HL-60 (cell line): ENCODE measurements around the gene RNU2-63P.

ENCODE experiments used
- DNase-seq, 2 experiments: peaks; one replicate each; pipeline ENCODE4 v3.0.0-alpha.2; 2010 to 2020; ENCODE audit warnings: low read depth in 1 of 2, low spot score in 1 of 2
- H3K27ac ChIP-seq: fragments of 250-450 bp; sonication (Bioruptor Pico); replicated peaks from 2 replicates; pipeline ENCODE4 v1.5.1; 2020; ENCODE audit warnings: mild to moderate bottlenecking, moderate library complexity
- H3K27me3 ChIP-seq: fragments of 250-450 bp; sonication (Bioruptor Pico); 2 replicates; pipeline ENCODE4 v1.5.1; 2021; ENCODE audit warnings: mild to moderate bottlenecking, moderate library complexity; ENCODE audit not compliant: insufficient read depth, poor library complexity, severe bottlenecking
- H3K4me3 ChIP-seq: replicated peaks from 2 replicates; pipeline ENCODE4 v1.5.1; 2011; ENCODE audit warnings: mild to moderate bottlenecking, control low read depth, low read length; ENCODE audit not compliant: insufficient read depth
- GABPA ChIP-seq: IDR thresholded peaks from 2 replicates; pipeline ENCODE4 v1.6.1; 2012; ENCODE audit warnings: low read depth
- POLR2AphosphoS5 ChIP-seq: IDR thresholded peaks from 2 replicates; pipeline ENCODE4 v1.6.1; 2012; ENCODE audit warnings: low read depth
- SPI1 ChIP-seq: IDR thresholded peaks from 2 replicates; pipeline ENCODE4 v1.6.1; 2012; ENCODE audit warnings: low read depth, mild to moderate bottlenecking, borderline replicate concordance
- TF ChIP-seq, protein P1 (sequence below): IDR thresholded peaks from 2 replicates; pipeline ENCODE4 v1.6.1; 2012; ENCODE audit warnings: low read depth; ENCODE audit not compliant: insufficient replicate concordance
- TF ChIP-seq, protein P2 (sequence below): IDR thresholded peaks from one replicate; pipeline ENCODE4 v1.5.1; 2011; ENCODE audit warnings: low read length, control low read depth, inconsistent platforms; ENCODE audit not compliant: insufficient read depth

RNU2-63P gene

DNA sequence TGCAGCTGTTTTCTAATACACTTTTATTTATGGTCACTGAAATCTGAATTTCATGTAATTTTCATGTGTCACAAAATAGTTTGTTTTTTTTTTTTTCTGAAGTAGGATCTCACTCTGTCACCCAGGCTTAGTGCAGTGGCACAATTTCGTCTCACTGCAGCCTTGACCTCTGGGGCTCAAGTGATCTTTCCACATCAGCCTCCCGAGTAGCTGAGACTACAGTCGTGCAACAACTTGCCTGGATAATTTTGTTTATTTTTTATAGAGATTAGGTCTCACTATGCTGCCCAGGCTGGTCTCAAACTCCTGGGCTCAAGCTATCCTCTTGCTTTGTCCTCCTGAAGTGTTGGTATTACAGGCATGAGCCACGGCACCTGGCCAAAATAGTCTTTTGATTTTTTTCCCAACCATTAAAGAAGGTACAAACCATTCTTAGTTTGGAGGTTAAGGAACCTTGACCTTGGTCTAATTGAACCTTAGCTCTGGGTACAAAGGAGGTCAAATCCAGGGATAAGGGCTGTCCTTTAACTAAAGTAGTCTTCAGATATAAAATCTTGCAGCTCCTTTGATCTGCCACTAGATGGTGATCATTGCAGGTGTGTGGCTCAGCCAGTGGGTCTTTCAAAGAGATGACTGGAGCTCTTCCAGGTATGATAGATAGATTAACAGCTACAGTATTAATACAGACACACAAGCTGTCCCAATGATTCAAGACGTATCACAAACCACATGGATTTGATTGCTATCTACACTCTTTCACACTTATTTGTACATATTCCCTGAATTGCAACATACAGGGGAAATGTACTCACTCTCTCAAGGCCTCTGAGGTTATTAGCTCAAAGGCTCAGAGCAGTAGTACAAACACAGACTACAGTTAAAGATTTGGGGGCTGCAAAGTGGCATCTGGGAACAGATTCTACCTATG, 43.9 kb upstream of the RNU2-63P start:
- peak; percentile 30 to 49 for DNase-seq
- no peak for TF ChIP-seq SPI1
- TF ChIP-seq, protein P1, sequence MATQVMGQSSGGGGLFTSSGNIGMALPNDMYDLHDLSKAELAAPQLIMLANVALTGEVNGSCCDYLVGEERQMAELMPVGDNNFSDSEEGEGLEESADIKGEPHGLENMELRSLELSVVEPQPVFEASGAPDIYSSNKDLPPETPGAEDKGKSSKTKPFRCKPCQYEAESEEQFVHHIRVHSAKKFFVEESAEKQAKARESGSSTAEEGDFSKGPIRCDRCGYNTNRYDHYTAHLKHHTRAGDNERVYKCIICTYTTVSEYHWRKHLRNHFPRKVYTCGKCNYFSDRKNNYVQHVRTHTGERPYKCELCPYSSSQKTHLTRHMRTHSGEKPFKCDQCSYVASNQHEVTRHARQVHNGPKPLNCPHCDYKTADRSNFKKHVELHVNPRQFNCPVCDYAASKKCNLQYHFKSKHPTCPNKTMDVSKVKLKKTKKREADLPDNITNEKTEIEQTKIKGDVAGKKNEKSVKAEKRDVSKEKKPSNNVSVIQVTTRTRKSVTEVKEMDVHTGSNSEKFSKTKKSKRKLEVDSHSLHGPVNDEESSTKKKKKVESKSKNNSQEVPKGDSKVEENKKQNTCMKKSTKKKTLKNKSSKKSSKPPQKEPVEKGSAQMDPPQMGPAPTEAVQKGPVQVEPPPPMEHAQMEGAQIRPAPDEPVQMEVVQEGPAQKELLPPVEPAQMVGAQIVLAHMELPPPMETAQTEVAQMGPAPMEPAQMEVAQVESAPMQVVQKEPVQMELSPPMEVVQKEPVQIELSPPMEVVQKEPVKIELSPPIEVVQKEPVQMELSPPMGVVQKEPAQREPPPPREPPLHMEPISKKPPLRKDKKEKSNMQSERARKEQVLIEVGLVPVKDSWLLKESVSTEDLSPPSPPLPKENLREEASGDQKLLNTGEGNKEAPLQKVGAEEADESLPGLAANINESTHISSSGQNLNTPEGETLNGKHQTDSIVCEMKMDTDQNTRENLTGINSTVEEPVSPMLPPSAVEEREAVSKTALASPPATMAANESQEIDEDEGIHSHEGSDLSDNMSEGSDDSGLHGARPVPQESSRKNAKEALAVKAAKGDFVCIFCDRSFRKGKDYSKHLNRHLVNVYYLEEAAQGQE: no peak
- TF ChIP-seq, protein P2, sequence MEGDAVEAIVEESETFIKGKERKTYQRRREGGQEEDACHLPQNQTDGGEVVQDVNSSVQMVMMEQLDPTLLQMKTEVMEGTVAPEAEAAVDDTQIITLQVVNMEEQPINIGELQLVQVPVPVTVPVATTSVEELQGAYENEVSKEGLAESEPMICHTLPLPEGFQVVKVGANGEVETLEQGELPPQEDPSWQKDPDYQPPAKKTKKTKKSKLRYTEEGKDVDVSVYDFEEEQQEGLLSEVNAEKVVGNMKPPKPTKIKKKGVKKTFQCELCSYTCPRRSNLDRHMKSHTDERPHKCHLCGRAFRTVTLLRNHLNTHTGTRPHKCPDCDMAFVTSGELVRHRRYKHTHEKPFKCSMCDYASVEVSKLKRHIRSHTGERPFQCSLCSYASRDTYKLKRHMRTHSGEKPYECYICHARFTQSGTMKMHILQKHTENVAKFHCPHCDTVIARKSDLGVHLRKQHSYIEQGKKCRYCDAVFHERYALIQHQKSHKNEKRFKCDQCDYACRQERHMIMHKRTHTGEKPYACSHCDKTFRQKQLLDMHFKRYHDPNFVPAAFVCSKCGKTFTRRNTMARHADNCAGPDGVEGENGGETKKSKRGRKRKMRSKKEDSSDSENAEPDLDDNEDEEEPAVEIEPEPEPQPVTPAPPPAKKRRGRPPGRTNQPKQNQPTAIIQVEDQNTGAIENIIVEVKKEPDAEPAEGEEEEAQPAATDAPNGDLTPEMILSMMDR: peak; percentile 75
- Histone ChIP-seq H3K4me3 (no peak overlapping the region), H3K27ac (no peak overlapping the region), H3K27me3 (no peaks in the 10 kb centered on the region)

DNA sequence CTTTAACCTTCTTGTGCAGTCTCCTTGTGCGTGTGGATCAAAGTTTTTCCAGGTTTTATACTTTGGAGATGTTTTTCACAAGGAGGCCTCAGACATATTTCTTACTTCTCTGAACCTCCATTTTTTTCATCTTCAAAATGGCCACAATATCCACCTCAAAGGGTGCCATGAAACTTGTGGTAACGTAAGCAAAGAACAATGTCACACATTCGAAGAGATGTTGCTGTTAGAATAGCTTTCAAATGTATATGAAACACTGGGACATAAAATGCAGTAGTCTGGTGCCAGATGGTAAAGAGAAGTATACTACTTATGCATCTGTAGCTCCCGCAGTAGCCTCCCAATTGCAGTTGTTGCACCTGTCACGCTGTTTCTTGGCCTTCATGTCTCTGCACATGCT, 41.8 kb upstream of the RNU2-63P start:
- no peak for DNase-seq
- Histone ChIP-seq H3K4me3 (no peak overlapping the region), H3K27me3 (no peaks in the 10 kb centered on the region), H3K27ac (no peak overlapping the region)
- no peak for TF ChIP-seq POLR2AphosphoS5
- no peak for TF ChIP-seq GABPA
- no peak for TF ChIP-seq SPI1

DNA sequence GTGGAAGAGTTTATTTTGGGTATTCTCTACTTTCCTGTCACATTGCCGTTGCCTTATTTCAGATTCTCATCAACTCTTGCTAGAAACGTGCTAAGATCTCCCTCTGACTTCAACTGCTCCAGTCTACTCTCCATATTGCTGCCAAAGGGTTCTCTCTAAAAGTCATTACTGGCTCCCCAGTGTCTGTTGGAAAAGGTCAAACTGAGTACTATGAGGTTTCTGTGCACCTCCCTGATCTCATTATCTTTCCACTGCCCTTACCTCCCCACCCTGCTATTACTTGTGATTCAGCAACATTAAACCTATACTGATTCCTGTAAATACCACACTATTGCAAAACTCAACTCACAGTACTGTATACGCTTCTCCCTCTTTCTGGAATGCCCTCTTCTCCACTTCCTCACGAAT, 41.1 kb upstream of the RNU2-63P start:
- H3K27ac ChIP-seq: no peak overlapping the region
- H3K4me3 ChIP-seq: no peak overlapping the region
- DNase-seq: no peak
- no peak for TF ChIP-seq POLR2AphosphoS5
- no peak for TF ChIP-seq SPI1
- TF ChIP-seq, protein P1: no peak
- TF ChIP-seq GABPA: no peak
- TF ChIP-seq, protein P2: no peak
- no peaks in the 10 kb centered on the region for H3K27me3 ChIP-seq

DNA sequence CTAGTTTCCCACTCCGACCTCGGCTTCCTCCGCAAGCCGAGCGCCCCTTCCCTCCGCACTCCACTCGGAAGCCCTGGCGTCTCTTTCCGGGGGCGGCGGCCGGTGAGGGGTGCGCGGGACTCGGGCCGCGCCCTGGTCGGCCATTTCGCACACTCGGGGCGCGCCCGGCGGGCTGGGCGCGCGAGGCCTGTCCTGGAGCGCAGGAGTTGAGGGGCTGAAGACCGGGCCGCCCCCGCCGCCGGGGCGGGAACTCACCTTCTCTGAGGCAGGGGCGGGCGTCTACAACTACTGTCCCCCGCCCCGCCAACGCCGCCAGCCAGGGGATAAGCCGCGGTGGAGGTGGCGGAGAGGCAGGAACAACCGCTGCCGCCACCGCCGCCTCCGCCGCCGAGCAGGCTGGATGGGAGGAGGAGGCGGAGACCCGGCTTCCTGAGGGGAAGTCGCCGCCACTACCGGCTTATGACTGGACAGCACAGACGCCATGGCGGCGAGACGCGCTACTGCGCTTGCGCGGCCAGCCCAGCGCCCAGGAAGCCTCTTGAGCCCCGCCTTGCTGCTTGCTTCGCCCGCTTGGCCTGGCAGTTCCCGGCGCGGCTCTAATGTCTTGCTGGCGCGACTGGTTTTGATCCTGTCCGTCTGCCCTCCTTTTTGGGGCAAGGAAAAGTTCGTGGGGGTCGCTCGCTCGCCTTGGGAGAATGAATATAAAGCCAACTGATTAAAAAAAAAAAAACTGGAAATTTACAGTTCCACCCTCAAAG, 39.2 kb upstream of the RNU2-63P start, which contains the start of gene KRCC1:
Gene KRCC1, minus strand, starts transcription at position 413 of the 758 bp plus-strand sequence. CDS start 27,220 bp downstream, outside the sequence.
- TF ChIP-seq SPI1: peak; percentile 77
- TF ChIP-seq, protein P1: no peak
- peak; percentile 77 for TF ChIP-seq POLR2AphosphoS5
- no peak for TF ChIP-seq GABPA
- TF ChIP-seq, protein P2: no peak

More for the DNA sequence above, 39.2 kb upstream of the RNU2-63P start, which contains the start of gene KRCC1:
- Histone ChIP-seq H3K27ac (peak within 1 kb of the TSS; percentile 96), H3K4me3 (peak within 1 kb of the TSS; percentile 65), H3K27me3 (no peaks in the 10 kb centered on the region)
- DNase-seq: peak; percentile 91 to 95
